Measurements from ENCODE around the gene PASK.
"Not testable (repeated sequence)": the region's sequence is repeated elsewhere in the genome, so short reads cannot be mapped to it uniquely, and the experiment has no call there.

Gene PASK

DNA sequence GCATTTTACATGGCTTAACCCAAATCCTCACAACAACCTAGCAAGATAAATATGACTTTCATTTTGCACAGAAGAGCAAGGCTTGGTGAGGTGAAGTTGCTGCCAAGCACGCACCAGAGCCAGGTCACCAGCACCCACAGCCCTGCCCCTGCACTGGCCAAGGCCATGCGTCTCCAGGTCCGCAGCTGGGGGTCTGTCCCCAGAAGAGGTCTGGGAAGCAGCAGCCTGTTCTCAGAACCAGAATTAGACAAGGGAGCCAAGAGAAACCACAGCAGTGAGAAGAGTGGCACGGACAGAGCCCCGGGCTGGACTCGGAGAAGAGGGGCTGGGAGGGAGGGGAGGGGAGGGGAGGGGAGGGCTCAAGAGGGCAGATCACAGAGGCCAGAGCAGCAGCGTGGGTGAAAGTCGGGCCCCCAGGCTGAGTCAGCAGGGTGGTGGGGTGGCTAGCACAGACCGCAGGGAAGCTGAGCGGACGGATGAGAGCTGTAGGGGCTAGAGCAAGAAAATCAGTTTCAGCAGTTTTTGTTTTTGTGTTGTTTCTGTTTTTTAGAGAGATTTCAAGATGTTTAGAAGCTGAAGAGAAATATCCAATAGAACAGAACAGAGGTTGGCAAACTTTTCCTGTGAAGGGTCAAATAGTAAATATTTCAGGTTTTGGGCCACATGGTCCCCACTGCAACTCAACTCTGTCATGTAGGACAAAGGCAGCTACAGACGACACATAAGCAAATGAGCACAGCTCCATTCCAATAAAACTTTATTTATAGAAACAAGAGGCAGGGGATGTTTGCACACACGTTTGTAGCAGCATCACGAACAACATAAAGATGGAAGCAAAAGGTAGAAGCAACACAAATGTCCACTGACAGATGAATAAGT lies 39.8 kb downstream of the PASK start:
- 90 to 93% methylated on average over 14 of the region's 14 CpGs for WGBS, 2 experiments
- Histone ChIP-seq H3K36me3 (ENCODE audit: control insufficient read depth, insufficient read depth, low read length) (no peaks in the 10 kb centered on the region), H3K9me3 (ENCODE audit: control insufficient read depth, low read length) (no peaks in the 10 kb centered on the region), H3K27me3 (ENCODE audit: control insufficient read depth, insufficient read depth, low read length, poor library complexity, severe bottlenecking) (no peaks in the 10 kb centered on the region), H3K27ac (ENCODE audit: insufficient read depth, low read depth, low read length, poor library complexity, severe bottlenecking) (no peak overlapping the region), H3K4me3 (ENCODE audit: insufficient read depth, low read depth, low read length) (no peak overlapping the region), H3K4me1 (ENCODE audit: control insufficient read depth, insufficient read depth, low read length) (no peaks in the 10 kb centered on the region)

DNA sequence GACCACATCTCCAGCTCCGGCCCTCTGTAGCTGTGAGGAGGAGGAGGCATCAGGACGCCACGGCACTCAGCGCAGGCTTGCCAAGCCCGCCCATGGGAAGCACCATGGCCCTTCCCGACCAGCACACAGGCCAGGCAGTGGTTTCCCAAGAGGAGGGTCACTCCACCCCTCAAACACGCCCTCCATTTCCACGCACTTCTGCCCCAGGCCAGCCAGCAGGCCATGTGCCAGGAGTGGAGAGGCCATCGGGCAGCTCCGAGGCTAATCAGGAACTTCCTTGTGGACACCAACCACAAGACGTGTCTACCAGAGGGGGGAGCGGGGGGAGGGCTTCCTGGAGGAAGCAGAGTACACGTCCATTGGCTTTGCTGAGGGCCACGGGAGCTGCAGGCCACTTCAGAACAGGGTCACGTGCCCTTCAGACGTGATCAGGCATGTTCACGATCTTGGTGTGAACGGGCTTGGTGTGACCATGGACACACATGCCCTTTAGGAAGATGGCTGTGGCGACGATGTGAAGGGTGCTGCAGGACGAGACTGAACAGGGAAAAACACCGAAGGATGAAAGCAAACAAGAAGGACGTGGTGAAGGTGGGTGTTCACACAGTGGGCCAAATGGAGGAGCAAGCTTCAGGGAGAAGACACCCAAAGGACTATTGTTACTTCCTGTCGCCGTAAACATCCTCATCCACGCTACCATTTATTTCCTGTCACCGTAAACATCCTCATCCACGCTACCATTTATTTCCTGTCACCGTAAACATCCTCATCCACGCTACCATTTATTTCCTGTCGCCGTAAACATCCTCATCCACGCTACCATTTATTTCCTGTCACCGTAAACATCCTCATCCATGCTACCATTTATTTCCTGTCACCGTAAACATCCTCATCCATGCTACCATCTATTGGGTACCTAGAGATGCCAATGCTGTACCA lies 40.7 kb downstream of the PASK start:
- Histone ChIP-seq H3K36me3 (ENCODE audit: control insufficient read depth, insufficient read depth, low read length) (no peaks in the 10 kb centered on the region), H3K27ac (ENCODE audit: insufficient read depth, low read depth, low read length, poor library complexity, severe bottlenecking) (no peak overlapping the region), H3K4me1 (ENCODE audit: control insufficient read depth, insufficient read depth, low read length) (no peaks in the 10 kb centered on the region), H3K9me3 (ENCODE audit: control insufficient read depth, low read length) (no peaks in the 10 kb centered on the region), H3K27me3 (ENCODE audit: control insufficient read depth, insufficient read depth, low read length, poor library complexity, severe bottlenecking) (no peaks in the 10 kb centered on the region), H3K4me3 (ENCODE audit: insufficient read depth, low read depth, low read length) (no peak overlapping the region)
- WGBS, 2 experiments, result 91 to 93% methylated on average over 34 of the region's 35 CpGs

DNA sequence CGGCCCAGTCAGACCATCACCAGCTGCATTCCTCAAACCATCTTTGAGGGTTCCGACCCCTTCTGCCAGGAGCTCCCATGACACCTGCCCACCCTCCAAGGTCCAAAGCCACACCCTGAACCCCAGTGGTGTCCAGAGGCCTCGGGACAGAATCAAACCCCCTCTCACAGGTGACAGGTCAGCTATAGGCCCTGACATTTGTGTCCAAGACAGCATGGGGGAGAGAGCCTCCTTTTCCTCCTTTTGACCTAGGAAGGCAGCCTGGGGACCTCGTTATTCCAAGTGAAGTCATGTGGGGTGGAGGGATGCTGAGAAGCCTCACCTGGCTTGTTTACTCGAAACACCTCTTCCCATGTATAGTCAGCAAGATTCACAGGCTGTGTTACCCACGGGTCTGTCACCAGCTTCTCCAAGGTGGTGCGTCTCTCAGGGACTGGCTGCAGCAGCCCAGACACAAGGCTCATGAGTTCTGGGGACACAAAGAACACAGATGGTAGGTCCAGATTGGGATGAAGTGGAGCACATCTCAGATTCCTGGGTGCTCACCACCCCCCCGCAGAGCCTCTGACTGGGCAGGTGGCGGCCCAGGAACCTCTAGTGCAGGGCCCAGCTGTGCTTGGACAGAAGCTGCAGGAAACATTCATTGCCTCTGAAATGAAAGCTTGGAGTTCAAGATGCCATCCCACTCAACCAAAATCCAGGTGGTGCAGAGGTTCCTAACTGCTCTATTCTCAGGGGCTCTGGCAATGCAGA lies 42.1 kb downstream of the PASK start:
- H3K27me3 ChIP-seq (ENCODE audit: control insufficient read depth, insufficient read depth, low read length, poor library complexity, severe bottlenecking), result no peaks in the 10 kb centered on the region
- 93 to 96% methylated on average over 9 of the region's 9 CpGs for WGBS, 2 experiments
- no peaks in the 10 kb centered on the region for H3K9me3 ChIP-seq (ENCODE audit: control insufficient read depth, low read length)
- H3K4me1 ChIP-seq (ENCODE audit: control insufficient read depth, insufficient read depth, low read length), result no peaks in the 10 kb centered on the region
- H3K27ac ChIP-seq (ENCODE audit: insufficient read depth, low read depth, low read length, poor library complexity, severe bottlenecking), result no peak overlapping the region
- no peak overlapping the region for H3K4me3 ChIP-seq (ENCODE audit: insufficient read depth, low read depth, low read length)
- H3K36me3 ChIP-seq (ENCODE audit: control insufficient read depth, insufficient read depth, low read length), result no peaks in the 10 kb centered on the region

DNA sequence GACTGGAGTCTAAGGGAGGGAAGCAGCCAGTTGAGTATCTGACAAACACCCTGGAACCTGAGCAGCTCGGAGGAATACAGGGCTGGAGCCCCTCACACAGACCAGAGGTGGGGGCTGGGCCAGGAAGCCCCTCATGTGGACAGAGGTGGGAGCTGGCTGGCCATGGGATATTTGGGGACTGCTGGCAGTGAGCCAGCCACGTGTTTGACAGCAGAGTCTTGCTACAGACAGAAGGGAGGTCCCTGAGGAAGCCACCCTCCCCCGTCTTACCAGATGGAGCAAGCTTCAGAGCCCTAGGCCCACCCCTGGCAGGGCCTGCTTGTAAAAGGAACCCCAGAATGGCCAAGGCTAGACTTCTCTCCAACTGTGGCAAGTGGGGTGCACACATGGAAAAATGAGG lies 43.6 kb downstream of the PASK start:
- 83 to 86% methylated on average over 3 of the region's 3 CpGs for WGBS, 2 experiments
- no peaks in the 10 kb centered on the region for H3K9me3 ChIP-seq (ENCODE audit: control insufficient read depth, low read length)
- no peaks in the 10 kb centered on the region for H3K27me3 ChIP-seq (ENCODE audit: control insufficient read depth, insufficient read depth, low read length, poor library complexity, severe bottlenecking)
- H3K4me3 ChIP-seq (ENCODE audit: insufficient read depth, low read depth, low read length), result no peak overlapping the region
- no peaks in the 10 kb centered on the region for H3K4me1 ChIP-seq (ENCODE audit: control insufficient read depth, insufficient read depth, low read length)
- no peaks in the 10 kb centered on the region for H3K36me3 ChIP-seq (ENCODE audit: control insufficient read depth, insufficient read depth, low read length)
- no peak overlapping the region for H3K27ac ChIP-seq (ENCODE audit: insufficient read depth, low read depth, low read length, poor library complexity, severe bottlenecking)

DNA sequence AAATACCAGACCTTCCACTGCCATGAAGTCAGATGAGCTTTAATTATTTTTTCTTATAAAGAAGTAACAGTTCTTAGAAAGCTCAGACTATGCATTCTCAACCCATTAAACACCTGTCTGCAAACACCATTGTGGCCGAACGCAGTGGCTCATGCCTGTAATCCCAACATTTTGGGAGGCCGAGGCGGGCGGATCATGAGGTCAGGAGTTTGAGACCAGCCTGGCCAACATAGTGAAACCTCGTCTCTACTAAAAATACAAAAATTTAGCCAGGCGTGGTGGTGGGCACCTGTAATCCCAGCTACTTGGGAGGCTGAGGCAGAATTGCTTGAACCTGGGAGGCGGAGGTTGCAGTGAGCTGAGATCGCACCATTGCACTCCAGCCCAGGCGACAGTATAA lies 44.7 kb downstream of the PASK start:
- H3K36me3 ChIP-seq (ENCODE audit: control insufficient read depth, insufficient read depth, low read length); H3K27ac ChIP-seq (ENCODE audit: insufficient read depth, low read depth, low read length, poor library complexity, severe bottlenecking); H3K4me1 ChIP-seq (ENCODE audit: control insufficient read depth, insufficient read depth, low read length); H3K4me3 ChIP-seq (ENCODE audit: insufficient read depth, low read depth, low read length); H3K27me3 ChIP-seq (ENCODE audit: control insufficient read depth, insufficient read depth, low read length, poor library complexity, severe bottlenecking); H3K9me3 ChIP-seq (ENCODE audit: control insufficient read depth, low read length): not testable (repeated sequence)
- WGBS, 2 experiments, result 84 to 95% methylated on average over 10 of the region's 10 CpGs

DNA sequence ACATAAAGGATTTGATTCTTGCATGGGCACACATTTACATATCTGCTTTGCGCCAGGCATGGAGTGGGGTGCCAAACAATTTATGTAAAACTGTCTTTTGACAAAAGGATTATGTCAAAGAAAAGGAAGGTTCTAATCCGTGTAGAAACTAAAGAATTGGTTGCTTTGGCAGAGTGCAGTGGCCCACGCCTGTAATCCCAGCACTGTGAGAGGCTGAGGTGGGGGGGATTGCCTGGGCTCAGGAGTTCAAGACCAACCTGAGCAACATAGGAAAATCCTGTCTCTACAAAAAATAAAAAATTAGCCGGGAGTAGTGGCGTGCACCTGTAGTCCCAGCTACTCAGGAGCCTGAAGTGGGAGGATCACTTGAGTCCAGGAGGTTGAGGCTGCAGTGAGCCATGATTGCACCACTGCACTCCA lies 46.1 kb downstream of the PASK start:
- Histone ChIP-seq H3K9me3 (ENCODE audit: control insufficient read depth, low read length) (no peaks in the 10 kb centered on the region), H3K36me3 (ENCODE audit: control insufficient read depth, insufficient read depth, low read length) (peaks cover 3% of the 10 kb centered on the region), H3K27me3 (ENCODE audit: control insufficient read depth, insufficient read depth, low read length, poor library complexity, severe bottlenecking) (no peaks in the 10 kb centered on the region), H3K27ac (ENCODE audit: insufficient read depth, low read depth, low read length, poor library complexity, severe bottlenecking) (peak overlapping the region; percentile 67), H3K4me3 (ENCODE audit: insufficient read depth, low read depth, low read length) (peak overlapping the region; percentile 95), H3K4me1 (ENCODE audit: control insufficient read depth, insufficient read depth, low read length) (no peaks in the 10 kb centered on the region)
- WGBS, 2 experiments, result 49 to 55% methylated on average over 5 of the region's 5 CpGs

DNA sequence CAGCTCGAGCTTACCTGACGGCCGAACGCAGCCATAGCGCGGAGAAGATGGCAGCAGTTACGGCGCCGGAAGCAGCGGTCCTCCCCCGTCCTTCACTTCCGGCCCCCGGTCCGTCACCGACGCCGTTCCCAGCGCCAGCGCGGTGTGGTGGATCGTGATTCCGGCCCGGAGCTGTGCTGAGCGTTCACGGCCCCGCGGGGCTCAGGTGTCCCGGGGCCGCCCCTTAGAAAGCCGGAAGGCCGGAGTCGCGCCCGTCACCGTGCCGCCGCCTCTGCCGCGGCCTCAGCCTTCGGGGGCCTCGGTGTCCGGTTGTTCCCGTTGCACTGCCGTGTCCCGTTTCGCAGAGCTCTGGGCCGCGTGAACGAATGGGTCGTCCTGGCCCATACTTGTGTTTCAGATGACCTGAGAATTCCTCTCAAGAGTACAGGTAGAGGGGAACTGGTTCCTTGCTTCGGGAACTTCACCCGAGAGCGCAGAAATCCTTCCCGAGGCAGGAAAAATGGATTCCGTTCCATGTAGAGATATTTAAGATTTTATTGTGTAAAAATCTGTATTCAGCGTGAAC lies 47.0 kb downstream of the PASK start, which contains the start of gene MTERF4:
Gene MTERF4, minus strand, starts transcription at position 49 of the 565 bp plus-strand sequence. Its CDS starts 14 bp downstream, at position 35.
- peak within 1 kb of the TSS; percentile 67 for H3K27ac ChIP-seq (ENCODE audit: insufficient read depth, low read depth, low read length, poor library complexity, severe bottlenecking)
- peak within 1 kb of the TSS; percentile 95 for H3K4me3 ChIP-seq (ENCODE audit: insufficient read depth, low read depth, low read length)
- H3K27me3 ChIP-seq (ENCODE audit: control insufficient read depth, insufficient read depth, low read length, poor library complexity, severe bottlenecking), result no peaks in the 10 kb centered on the region
- H3K4me1 ChIP-seq (ENCODE audit: control insufficient read depth, insufficient read depth, low read length), result no peaks in the 10 kb centered on the region
- no peaks in the 10 kb centered on the region for H3K9me3 ChIP-seq (ENCODE audit: control insufficient read depth, low read length)
- peaks cover 3% of the 10 kb centered on the region for H3K36me3 ChIP-seq (ENCODE audit: control insufficient read depth, insufficient read depth, low read length)
- WGBS, 2 experiments, result 0% methylated on average over 56 of the region's 56 CpGs

DNA sequence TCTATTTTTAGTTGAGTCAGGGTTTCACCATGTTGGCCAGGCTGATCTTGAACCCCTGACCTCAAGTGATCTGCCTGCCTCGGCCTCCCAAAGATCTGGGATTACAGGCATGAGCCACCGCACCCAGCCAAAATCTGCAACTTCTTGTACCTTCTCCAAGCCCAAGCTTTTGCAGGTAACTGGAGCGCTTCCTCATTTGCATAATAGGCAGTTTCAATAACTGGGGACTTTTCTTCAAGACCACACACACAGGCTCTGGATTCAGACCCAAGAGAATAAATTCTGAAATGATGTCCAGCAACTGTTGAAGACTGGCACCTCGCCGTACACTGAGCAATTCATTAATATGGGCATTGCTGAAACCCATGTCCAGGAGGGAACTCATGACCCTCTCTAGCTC lies 50.0 kb downstream of the PASK start:
- no peak overlapping the region for H3K27ac ChIP-seq (ENCODE audit: insufficient read depth, low read depth, low read length, poor library complexity, severe bottlenecking)
- H3K36me3 ChIP-seq (ENCODE audit: control insufficient read depth, insufficient read depth, low read length), result peaks cover 15% of the 10 kb centered on the region
- H3K4me3 ChIP-seq (ENCODE audit: insufficient read depth, low read depth, low read length), result no peak overlapping the region
- H3K4me1 ChIP-seq (ENCODE audit: control insufficient read depth, insufficient read depth, low read length), result no peaks in the 10 kb centered on the region
- 93 to 96% methylated on average over 5 of the region's 5 CpGs for WGBS, 2 experiments
- no peaks in the 10 kb centered on the region for H3K27me3 ChIP-seq (ENCODE audit: control insufficient read depth, insufficient read depth, low read length, poor library complexity, severe bottlenecking)
- no peaks in the 10 kb centered on the region for H3K9me3 ChIP-seq (ENCODE audit: control insufficient read depth, low read length)

DNA sequence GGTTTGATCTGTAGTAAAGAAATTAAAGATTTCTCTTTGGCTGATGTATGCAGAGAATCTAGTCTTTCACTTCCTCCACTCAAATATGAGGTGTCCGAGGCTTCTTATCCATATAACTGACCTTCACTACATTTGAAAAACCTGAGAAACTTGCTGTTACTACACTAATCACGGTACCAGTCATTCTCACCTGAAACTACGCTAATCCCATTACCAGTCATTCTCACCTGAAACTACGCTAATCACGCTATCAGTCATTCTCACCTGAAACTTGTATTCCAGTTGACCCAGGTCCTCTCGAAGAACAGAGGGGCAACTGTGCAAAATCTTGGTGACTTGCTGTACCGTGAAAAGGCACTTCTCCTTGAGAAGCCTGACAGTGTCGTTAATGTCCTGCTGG lies 52.3 kb downstream of the PASK start:
- Histone ChIP-seq H3K4me3 (ENCODE audit: insufficient read depth, low read depth, low read length) (no peak overlapping the region), H3K27ac (ENCODE audit: insufficient read depth, low read depth, low read length, poor library complexity, severe bottlenecking) (no peak overlapping the region), H3K9me3 (ENCODE audit: control insufficient read depth, low read length) (no peaks in the 10 kb centered on the region), H3K27me3 (ENCODE audit: control insufficient read depth, insufficient read depth, low read length, poor library complexity, severe bottlenecking) (no peaks in the 10 kb centered on the region), H3K36me3 (ENCODE audit: control insufficient read depth, insufficient read depth, low read length) (peaks cover 29% of the 10 kb centered on the region), H3K4me1 (ENCODE audit: control insufficient read depth, insufficient read depth, low read length) (no peaks in the 10 kb centered on the region)
- WGBS, 2 experiments, result 94 to 95% methylated on average over 8 of the region's 8 CpGs
